ENCODE data around the gene SLC25A26. TPM values are rescaled to one million over a fixed set of nuclear protein-coding genes. Genes with fewer than 3 reads are reported as not detected.
A peak's percentile ranks its signal among the peaks of the same experiment; 100 is the strongest.

The SLC25A26 gene
- total RNA-seq, 1 donor from 2014 or later: 13.1 TPM

- H3K9me3 Mint-ChIP-seq (ENCODE audit: low read depth): no peaks in the 10 kb centered on the region
- H3K27me3 Mint-ChIP-seq (ENCODE audit: low read depth): no peaks in the 10 kb centered on the region
- no peak for DNase-seq (ENCODE audit: low spot score)
- no peak overlapping the region for H3K4me3 Mint-ChIP-seq (ENCODE audit: unreplicated experiment)
- TF ChIP-seq, protein P1, sequence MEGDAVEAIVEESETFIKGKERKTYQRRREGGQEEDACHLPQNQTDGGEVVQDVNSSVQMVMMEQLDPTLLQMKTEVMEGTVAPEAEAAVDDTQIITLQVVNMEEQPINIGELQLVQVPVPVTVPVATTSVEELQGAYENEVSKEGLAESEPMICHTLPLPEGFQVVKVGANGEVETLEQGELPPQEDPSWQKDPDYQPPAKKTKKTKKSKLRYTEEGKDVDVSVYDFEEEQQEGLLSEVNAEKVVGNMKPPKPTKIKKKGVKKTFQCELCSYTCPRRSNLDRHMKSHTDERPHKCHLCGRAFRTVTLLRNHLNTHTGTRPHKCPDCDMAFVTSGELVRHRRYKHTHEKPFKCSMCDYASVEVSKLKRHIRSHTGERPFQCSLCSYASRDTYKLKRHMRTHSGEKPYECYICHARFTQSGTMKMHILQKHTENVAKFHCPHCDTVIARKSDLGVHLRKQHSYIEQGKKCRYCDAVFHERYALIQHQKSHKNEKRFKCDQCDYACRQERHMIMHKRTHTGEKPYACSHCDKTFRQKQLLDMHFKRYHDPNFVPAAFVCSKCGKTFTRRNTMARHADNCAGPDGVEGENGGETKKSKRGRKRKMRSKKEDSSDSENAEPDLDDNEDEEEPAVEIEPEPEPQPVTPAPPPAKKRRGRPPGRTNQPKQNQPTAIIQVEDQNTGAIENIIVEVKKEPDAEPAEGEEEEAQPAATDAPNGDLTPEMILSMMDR (IDR thresholded peaks at IDR 0.05): no peak
- peak overlapping the region; percentile 58 for H3K27ac Mint-ChIP-seq (ENCODE audit: unreplicated experiment)
- H3K4me1 Mint-ChIP-seq (ENCODE audit: low read depth): peaks cover 44% of the 10 kb centered on the region
- H3K36me3 Mint-ChIP-seq (ENCODE audit: low read depth): peaks cover 43% of the 10 kb centered on the region
Observed at GRCh38 chr3:66413151-66413751, 192.4 kb downstream of the SLC25A26 start.

DNA sequence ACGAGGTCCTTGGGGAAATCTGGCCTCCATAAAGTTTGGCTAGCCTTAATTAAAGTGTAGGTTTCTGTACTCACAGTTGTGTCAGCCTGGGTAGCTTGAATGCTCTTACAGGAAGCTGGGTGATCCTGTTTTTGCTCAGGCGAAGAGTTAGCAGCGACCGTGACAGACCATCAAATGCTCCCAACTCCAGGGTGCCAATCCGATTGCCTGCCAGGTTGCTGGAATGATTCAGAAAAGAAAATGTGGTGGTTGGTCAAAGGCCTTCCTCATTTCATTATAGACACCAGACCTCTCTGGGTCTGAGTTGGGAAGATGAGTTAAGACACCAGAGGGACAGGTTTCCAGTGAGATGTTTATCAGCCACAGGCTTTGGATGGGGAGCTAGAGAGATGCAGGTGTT is 194.0 kb downstream of the SLC25A26 start:
- Mint-ChIP-seq H3K27ac (ENCODE audit: unreplicated experiment) (no peak overlapping the region), H3K36me3 (ENCODE audit: low read depth) (peaks cover 39% of the 10 kb centered on the region), H3K4me3 (ENCODE audit: unreplicated experiment) (no peak overlapping the region), H3K4me1 (ENCODE audit: low read depth) (peaks cover 45% of the 10 kb centered on the region), H3K27me3 (ENCODE audit: low read depth) (no peaks in the 10 kb centered on the region), H3K9me3 (ENCODE audit: low read depth) (no peaks in the 10 kb centered on the region)
- no peak for DNase-seq (ENCODE audit: low spot score)
- TF ChIP-seq, protein P1 (IDR thresholded peaks at IDR 0.05): no peak

DNA sequence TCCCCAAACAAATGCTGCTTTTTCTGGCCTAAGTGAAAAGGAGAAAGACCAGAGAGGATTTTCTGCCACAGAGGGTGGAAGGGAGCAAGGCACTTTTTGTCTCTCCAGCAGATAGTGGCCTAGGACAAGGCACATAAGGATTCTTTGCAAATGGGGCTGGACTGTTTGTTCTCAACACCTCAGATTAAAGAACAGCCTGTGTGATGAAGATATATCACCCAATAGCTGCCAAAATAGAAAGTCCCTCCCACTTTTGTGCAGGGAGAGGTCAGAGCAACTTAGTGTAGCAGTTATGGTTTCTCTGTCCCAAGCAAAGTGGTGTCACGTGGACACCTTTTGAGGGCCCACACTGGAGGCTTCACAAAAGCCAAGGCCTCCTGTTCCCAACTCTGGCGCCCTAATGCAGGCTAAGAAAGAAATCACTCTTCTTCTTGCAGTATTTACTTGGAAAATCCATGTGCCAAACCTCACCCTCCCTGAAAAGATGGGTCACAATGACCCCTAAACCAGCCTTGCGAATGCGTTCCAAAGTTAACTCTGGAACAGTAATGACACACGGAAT is 195.1 kb downstream of the SLC25A26 start:
- Mint-ChIP-seq H3K27ac (ENCODE audit: unreplicated experiment) (no peak overlapping the region), H3K4me1 (ENCODE audit: low read depth) (peaks cover 45% of the 10 kb centered on the region)
- no peak for DNase-seq (ENCODE audit: low spot score)

GRCh38 chr3:66416556-66417304 is 195.9 kb downstream of the SLC25A26 start:
- no peak for DNase-seq (ENCODE audit: low spot score)
- peaks cover 37% of the 10 kb centered on the region for H3K36me3 Mint-ChIP-seq (ENCODE audit: low read depth)

More for the DNA sequence above, 195.1 kb downstream of the SLC25A26 start:
- no peaks in the 10 kb centered on the region for H3K9me3 Mint-ChIP-seq (ENCODE audit: low read depth)
- no peaks in the 10 kb centered on the region for H3K27me3 Mint-ChIP-seq (ENCODE audit: low read depth)
- no peak overlapping the region for H3K4me3 Mint-ChIP-seq (ENCODE audit: unreplicated experiment)
- H3K36me3 Mint-ChIP-seq (ENCODE audit: low read depth): peaks cover 43% of the 10 kb centered on the region
- TF ChIP-seq, protein P1 (IDR thresholded peaks at IDR 0.05): no peak

DNA sequence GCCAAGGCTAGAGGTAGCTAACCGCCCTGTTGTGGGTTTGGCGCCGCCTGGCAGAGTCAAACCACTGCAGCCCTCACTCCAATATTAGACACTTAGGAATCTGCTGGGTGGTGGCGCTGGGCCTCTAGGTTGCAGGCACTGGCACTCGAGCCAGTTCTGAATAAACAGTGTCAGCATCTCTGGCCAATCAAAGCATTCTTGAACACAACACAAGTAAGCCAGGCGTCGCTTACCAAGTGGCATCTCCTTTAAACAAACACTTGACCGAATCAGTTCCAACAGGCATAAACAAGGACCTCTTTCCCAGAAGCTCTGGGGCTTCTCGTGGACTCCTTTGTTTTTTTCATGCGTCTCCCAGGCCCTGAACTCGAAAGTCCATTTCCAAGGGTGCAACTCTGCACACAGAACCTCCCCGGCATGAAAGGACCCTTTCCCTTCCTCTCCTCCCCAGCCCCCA is 197.7 kb downstream of the SLC25A26 start:
- Mint-ChIP-seq H3K27ac (ENCODE audit: unreplicated experiment) (peak overlapping the region; percentile 81), H3K36me3 (ENCODE audit: low read depth) (peaks cover 30% of the 10 kb centered on the region), H3K9me3 (ENCODE audit: low read depth) (no peaks in the 10 kb centered on the region), H3K27me3 (ENCODE audit: low read depth) (no peaks in the 10 kb centered on the region), H3K4me1 (ENCODE audit: low read depth) (peaks cover 39% of the 10 kb centered on the region), H3K4me3 (ENCODE audit: unreplicated experiment) (peak overlapping the region; percentile 7)
- no peak for DNase-seq (ENCODE audit: low spot score)
- TF ChIP-seq, protein P1 (IDR thresholded peaks at IDR 0.05): peak; percentile 19

More at GRCh38 chr3:66416556-66417304, 195.9 kb downstream of the SLC25A26 start:
- Mint-ChIP-seq H3K4me3 (ENCODE audit: unreplicated experiment) (no peak overlapping the region), H3K9me3 (ENCODE audit: low read depth) (no peaks in the 10 kb centered on the region), H3K27ac (ENCODE audit: unreplicated experiment) (no peak overlapping the region), H3K27me3 (ENCODE audit: low read depth) (no peaks in the 10 kb centered on the region), H3K4me1 (ENCODE audit: low read depth) (peaks cover 39% of the 10 kb centered on the region)
- TF ChIP-seq, protein P1 (IDR thresholded peaks at IDR 0.05): no peak
